Brain microvascular endothelial cell (primary cell): ENCODE results near the gene PKP1.

ENCODE experiments used
- DNase-seq: peaks from one replicate; pipeline ENCODE4 v3.0.0-alpha.2; 2020
- H3K27ac ChIP-seq: fragments of 250-450 bp; sonication (Bioruptor Pico); 2 replicates; pipeline ENCODE4 v1.5.1; 2020; ENCODE audit warnings: mild to moderate bottlenecking, moderate library complexity
- H3K27me3 ChIP-seq: fragments of 250-450 bp; sonication (Bioruptor Pico); replicated peaks from 2 replicates; pipeline ENCODE4 v1.5.1; 2020; ENCODE audit warnings: mild to moderate bottlenecking
- H3K36me3 ChIP-seq: fragments of 250-450 bp; sonication (Bioruptor Pico); replicated peaks from 2 replicates; pipeline ENCODE4 v1.5.1; 2020; ENCODE audit warnings: mild to moderate bottlenecking
- H3K4me3 ChIP-seq: 2 replicates; pipeline ENCODE4 v1.5.1; 2011; ENCODE audit warnings: low read depth, mild to moderate bottlenecking, control low read depth, low read length, moderate library complexity
- in situ Hi-C: cut with HindIII; loops from 2 replicates; pipeline ENCODE4 v1.10.0; 2017; ENCODE audit warnings: low sequenced_read_pairs, low pct_ligation_motif_present
- TF ChIP-seq, protein P1 (sequence below): IDR thresholded peaks from 2 replicates; pipeline ENCODE4 v1.5.1; 2011; ENCODE audit warnings: low read depth, mild to moderate bottlenecking, moderate library complexity, low read length, control low read depth, inconsistent platforms; ENCODE audit errors: missing control alignments

The PKP1 gene

GRCh38 chr1:201320168-201320788 is 37.0 kb downstream of the PKP1 start:
- Histone ChIP-seq H3K36me3 (no peaks in the 10 kb centered on the region), H3K27me3 (no peaks in the 10 kb centered on the region), H3K27ac (no peak overlapping the region), H3K4me3 (no peak overlapping the region)
- DNase-seq: no peak
- in situ Hi-C loops: no loop called here
- TF ChIP-seq, protein P1, sequence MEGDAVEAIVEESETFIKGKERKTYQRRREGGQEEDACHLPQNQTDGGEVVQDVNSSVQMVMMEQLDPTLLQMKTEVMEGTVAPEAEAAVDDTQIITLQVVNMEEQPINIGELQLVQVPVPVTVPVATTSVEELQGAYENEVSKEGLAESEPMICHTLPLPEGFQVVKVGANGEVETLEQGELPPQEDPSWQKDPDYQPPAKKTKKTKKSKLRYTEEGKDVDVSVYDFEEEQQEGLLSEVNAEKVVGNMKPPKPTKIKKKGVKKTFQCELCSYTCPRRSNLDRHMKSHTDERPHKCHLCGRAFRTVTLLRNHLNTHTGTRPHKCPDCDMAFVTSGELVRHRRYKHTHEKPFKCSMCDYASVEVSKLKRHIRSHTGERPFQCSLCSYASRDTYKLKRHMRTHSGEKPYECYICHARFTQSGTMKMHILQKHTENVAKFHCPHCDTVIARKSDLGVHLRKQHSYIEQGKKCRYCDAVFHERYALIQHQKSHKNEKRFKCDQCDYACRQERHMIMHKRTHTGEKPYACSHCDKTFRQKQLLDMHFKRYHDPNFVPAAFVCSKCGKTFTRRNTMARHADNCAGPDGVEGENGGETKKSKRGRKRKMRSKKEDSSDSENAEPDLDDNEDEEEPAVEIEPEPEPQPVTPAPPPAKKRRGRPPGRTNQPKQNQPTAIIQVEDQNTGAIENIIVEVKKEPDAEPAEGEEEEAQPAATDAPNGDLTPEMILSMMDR: no peak

- Histone ChIP-seq H3K27ac (no peak overlapping the region), H3K27me3 (peaks cover 2% of the 10 kb centered on the region), H3K36me3 (no peaks in the 10 kb centered on the region), H3K4me3 (no peak overlapping the region)
- TF ChIP-seq, protein P1: no peak
- DNase-seq: no peak
- in situ Hi-C loops: no loop called here
Observed at GRCh38 chr1:201321826-201322390, 38.6 kb downstream of the PKP1 start.

GRCh38 chr1:201322653-201323510 is 39.6 kb downstream of the PKP1 start:
- H3K4me3 ChIP-seq: no peak overlapping the region
- H3K36me3 ChIP-seq: no peaks in the 10 kb centered on the region
- H3K27ac ChIP-seq: no peak overlapping the region
- DNase-seq: no peak
- TF ChIP-seq, protein P1: no peak
- in situ Hi-C loops: no loop called here
- H3K27me3 ChIP-seq: peaks cover 2% of the 10 kb centered on the region

DNA sequence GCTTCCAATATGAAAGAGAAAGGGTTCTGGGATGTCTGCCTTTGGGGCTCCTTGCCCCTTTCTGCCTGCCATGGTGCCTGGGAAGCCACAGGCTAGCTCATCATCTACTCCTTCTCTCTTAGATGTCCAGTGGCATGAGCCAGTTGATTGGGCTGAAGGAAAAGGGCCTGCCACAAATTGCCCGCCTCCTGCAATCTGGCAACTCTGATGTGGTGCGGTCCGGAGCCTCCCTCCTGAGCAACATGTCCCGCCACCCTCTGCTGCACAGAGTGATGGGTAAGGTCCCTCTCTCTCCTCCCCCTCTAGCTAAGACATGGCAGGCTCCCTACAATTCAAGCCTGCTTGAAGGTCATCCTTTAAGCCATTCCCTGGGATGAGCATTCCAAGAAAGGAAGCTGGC is 41.0 kb downstream of the PKP1 start:
- in situ Hi-C loops: no loop called here
- H3K27me3 ChIP-seq: peaks cover 2% of the 10 kb centered on the region
- TF ChIP-seq, protein P1: no peak
- H3K4me3 ChIP-seq: no peak overlapping the region
- DNase-seq: no peak
- no peaks in the 10 kb centered on the region for H3K36me3 ChIP-seq
- no peak overlapping the region for H3K27ac ChIP-seq

DNA sequence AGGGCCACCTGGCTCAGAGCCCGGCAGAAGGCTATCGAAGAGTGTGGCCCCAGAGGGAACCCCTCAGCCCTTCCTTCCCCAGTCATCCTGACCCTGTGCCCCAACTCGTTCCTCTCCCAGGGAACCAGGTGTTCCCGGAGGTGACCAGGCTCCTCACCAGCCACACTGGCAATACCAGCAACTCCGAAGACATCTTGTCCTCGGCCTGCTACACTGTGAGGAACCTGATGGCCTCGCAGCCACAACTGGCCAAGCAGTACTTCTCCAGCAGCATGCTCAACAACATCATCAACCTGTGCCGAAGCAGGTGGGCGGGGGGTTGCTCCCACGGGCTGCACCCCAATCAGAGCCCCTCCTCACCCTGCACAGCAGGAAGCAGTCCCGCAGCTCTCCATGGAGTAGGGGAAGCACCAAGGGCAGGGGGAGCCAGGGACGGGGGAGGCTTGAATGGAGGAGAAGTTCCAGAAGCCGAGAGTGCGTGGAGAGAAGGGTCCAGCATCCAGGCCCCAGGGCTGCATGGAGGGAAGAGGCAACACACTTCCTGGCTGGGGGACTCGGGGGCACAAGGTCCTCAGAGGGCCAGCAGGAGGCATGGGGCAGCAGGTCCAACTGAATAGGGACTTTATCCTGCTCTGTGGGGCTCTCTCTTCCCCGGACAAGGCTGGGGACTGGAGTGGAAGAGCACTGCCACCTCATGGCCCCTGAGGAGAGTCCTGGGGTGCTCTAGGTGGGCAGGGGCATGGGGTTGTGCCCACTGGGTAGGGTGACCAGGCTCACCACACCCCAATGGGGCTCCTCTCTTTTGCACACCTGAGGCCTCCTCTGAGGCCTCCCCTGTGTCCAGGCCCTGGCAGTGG is 41.7 kb downstream of the PKP1 start:
- in situ Hi-C loops: no loop called here
- TF ChIP-seq, protein P1: no peak
- Histone ChIP-seq H3K27me3 (peaks cover 2% of the 10 kb centered on the region), H3K4me3 (no peak overlapping the region), H3K27ac (no peak overlapping the region), H3K36me3 (no peaks in the 10 kb centered on the region)
- no peak for DNase-seq
